ENCODE results near the gene TST. TPM values are rescaled to one million over a fixed set of nuclear protein-coding genes. Genes with fewer than 3 reads are reported as not detected.

TST gene
- polyA plus RNA-seq, 1 donor from 2014 or later: 5.4 TPM

DNA sequence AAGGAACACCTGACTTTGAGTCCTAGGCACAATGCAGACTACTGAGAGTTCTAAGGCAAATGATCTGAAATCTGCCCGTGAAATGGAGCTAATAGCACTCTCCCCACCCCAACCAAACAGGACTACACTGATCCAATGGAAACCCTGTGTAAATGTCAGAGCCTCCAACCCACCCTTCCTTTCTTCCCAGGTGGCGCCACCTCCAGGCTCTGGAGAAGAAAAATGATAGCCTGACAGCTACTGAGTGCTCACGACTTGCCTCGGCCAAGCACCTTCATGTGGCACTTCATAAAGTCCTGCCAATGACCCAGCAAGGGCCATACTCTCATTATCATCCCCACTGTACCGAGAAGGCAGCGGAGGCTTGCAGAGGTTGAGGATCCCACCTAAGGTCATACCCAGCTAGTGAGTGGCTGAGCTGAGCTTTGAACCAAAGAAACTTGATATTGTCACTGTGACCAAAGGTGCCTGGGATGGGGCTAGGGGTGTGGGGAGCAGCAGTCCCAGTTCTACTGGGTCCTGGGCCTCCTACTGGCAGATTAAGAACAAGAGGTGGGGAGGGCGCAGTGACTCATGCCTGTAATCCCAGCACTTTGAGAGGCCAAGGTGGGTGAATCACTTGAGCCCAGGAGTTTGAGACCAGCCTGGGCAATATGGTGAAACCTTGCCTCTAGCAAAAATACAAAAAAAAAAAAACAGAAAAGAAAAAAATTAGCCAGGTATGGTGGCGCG, 20.5 kb downstream of the TST start:
- Histone ChIP-seq H3K27ac (ENCODE audit: low read length) (no peak overlapping the region), H3K79me2 (replicated peaks; ENCODE audit: insufficient read depth, low read length) (no peaks in the 10 kb centered on the region), H3K36me3 (ENCODE audit: insufficient read depth, low read length) (no peaks in the 10 kb centered on the region), H3K9ac (ENCODE audit: low read length) (no peak overlapping the region), H3K4me3 (ENCODE audit: low read length) (no peak overlapping the region), H3K4me2 (ENCODE audit: low read length) (no peak overlapping the region), H3K9me2 (ENCODE audit: insufficient read depth, low read length) (no peaks in the 10 kb centered on the region), H2AFZ (ENCODE audit: low read depth, low read length) (no peak overlapping the region), H4K20me1 (ENCODE audit: insufficient read depth) (no peaks in the 10 kb centered on the region), H3K9me3 (ENCODE audit: low read length) (no peaks in the 10 kb centered on the region), H3K27me3 (ENCODE audit: insufficient read depth, low read depth, low read length) (no peaks in the 10 kb centered on the region), H3F3A (ENCODE audit: insufficient read depth, low read length, poor library complexity, severe bottlenecking) (no peaks in the 10 kb centered on the region)
- TF ChIP-seq EP300 (conservative IDR thresholded peaks at IDR 0.05; ENCODE audit: poor library complexity, severe bottlenecking): no peak
- TF ChIP-seq MXI1 (conservative IDR thresholded peaks at IDR 0.05; ENCODE audit: poor library complexity, severe bottlenecking): no peak
- TF ChIP-seq TAF1 (IDR thresholded peaks at IDR 0.05; ENCODE audit: low read depth): no peak
- no peak for TF ChIP-seq RAD21 (conservative IDR thresholded peaks at IDR 0.05)
- TF ChIP-seq, protein P1, sequence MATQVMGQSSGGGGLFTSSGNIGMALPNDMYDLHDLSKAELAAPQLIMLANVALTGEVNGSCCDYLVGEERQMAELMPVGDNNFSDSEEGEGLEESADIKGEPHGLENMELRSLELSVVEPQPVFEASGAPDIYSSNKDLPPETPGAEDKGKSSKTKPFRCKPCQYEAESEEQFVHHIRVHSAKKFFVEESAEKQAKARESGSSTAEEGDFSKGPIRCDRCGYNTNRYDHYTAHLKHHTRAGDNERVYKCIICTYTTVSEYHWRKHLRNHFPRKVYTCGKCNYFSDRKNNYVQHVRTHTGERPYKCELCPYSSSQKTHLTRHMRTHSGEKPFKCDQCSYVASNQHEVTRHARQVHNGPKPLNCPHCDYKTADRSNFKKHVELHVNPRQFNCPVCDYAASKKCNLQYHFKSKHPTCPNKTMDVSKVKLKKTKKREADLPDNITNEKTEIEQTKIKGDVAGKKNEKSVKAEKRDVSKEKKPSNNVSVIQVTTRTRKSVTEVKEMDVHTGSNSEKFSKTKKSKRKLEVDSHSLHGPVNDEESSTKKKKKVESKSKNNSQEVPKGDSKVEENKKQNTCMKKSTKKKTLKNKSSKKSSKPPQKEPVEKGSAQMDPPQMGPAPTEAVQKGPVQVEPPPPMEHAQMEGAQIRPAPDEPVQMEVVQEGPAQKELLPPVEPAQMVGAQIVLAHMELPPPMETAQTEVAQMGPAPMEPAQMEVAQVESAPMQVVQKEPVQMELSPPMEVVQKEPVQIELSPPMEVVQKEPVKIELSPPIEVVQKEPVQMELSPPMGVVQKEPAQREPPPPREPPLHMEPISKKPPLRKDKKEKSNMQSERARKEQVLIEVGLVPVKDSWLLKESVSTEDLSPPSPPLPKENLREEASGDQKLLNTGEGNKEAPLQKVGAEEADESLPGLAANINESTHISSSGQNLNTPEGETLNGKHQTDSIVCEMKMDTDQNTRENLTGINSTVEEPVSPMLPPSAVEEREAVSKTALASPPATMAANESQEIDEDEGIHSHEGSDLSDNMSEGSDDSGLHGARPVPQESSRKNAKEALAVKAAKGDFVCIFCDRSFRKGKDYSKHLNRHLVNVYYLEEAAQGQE (IDR thresholded peaks at IDR 0.05; ENCODE audit: borderline replicate concordance): no peak
- TF ChIP-seq SMC3 (conservative IDR thresholded peaks at IDR 0.05; ENCODE audit: poor library complexity): no peak
- no peak for TF ChIP-seq POLR2AphosphoS5 (IDR thresholded peaks at IDR 0.05)
- TF ChIP-seq EZH2 (IDR thresholded peaks at IDR 0.05; ENCODE audit: borderline replicate concordance, insufficient read depth, low read length, poor library complexity, severe bottlenecking): no peak
- TF ChIP-seq, protein P2, sequence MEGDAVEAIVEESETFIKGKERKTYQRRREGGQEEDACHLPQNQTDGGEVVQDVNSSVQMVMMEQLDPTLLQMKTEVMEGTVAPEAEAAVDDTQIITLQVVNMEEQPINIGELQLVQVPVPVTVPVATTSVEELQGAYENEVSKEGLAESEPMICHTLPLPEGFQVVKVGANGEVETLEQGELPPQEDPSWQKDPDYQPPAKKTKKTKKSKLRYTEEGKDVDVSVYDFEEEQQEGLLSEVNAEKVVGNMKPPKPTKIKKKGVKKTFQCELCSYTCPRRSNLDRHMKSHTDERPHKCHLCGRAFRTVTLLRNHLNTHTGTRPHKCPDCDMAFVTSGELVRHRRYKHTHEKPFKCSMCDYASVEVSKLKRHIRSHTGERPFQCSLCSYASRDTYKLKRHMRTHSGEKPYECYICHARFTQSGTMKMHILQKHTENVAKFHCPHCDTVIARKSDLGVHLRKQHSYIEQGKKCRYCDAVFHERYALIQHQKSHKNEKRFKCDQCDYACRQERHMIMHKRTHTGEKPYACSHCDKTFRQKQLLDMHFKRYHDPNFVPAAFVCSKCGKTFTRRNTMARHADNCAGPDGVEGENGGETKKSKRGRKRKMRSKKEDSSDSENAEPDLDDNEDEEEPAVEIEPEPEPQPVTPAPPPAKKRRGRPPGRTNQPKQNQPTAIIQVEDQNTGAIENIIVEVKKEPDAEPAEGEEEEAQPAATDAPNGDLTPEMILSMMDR (IDR thresholded peaks at IDR 0.05; ENCODE audit: poor library complexity, severe bottlenecking): no peak

DNA sequence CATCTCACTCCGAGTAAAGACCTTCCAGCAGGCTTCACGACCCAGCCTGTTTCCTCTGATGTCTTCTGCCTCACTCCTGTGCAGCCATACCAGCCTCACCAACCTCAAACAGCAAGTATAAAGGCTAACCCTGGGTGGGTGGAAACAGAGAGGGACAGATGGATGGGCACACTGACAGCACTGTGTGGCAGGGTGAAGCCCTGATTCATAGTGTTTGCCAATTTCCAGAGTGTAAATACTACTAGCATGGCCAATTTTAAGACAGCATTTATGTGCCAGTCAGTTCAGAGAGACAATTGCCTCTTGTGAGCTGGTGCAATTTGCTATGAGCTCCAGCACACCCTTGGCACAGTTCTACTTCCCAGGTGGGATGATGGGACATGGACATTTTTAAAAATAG, 21.5 kb downstream of the TST start:
- Histone ChIP-seq H3F3A (ENCODE audit: insufficient read depth, low read length, poor library complexity, severe bottlenecking) (no peaks in the 10 kb centered on the region), H3K9me3 (ENCODE audit: low read length) (no peaks in the 10 kb centered on the region), H3K4me2 (ENCODE audit: low read length) (no peak overlapping the region), H3K9ac (ENCODE audit: low read length) (no peak overlapping the region), H3K27ac (ENCODE audit: low read length) (no peak overlapping the region), H3K4me3 (ENCODE audit: low read length) (no peak overlapping the region), H3K9me2 (ENCODE audit: insufficient read depth, low read length) (no peaks in the 10 kb centered on the region), H3K27me3 (ENCODE audit: insufficient read depth, low read depth, low read length) (no peaks in the 10 kb centered on the region), H2AFZ (ENCODE audit: low read depth, low read length) (no peak overlapping the region), H3K79me2 (replicated peaks; ENCODE audit: insufficient read depth, low read length) (no peaks in the 10 kb centered on the region), H4K20me1 (ENCODE audit: insufficient read depth) (no peaks in the 10 kb centered on the region), H3K36me3 (ENCODE audit: insufficient read depth, low read length) (no peaks in the 10 kb centered on the region)
- TF ChIP-seq POLR2AphosphoS5 (IDR thresholded peaks at IDR 0.05) (no peak), SMC3 (conservative IDR thresholded peaks at IDR 0.05; ENCODE audit: poor library complexity) (no peak), MXI1 (conservative IDR thresholded peaks at IDR 0.05; ENCODE audit: poor library complexity, severe bottlenecking) (no peak), RAD21 (conservative IDR thresholded peaks at IDR 0.05) (no peak), TAF1 (IDR thresholded peaks at IDR 0.05; ENCODE audit: low read depth) (no peak), EZH2 (IDR thresholded peaks at IDR 0.05; ENCODE audit: borderline replicate concordance, insufficient read depth, low read length, poor library complexity, severe bottlenecking) (no peak), EP300 (conservative IDR thresholded peaks at IDR 0.05; ENCODE audit: poor library complexity, severe bottlenecking) (no peak)
- TF ChIP-seq, protein P2 (IDR thresholded peaks at IDR 0.05; ENCODE audit: poor library complexity, severe bottlenecking): no peak
- TF ChIP-seq, protein P1 (IDR thresholded peaks at IDR 0.05; ENCODE audit: borderline replicate concordance): no peak
